GM21447 (cell line): ENCODE results near the gene SPSB1.

Experiments used
- ATAC-seq: cut with Tn5 transposase; IDR thresholded peaks from one replicate; pipeline ENCODE4 v1.9.1; 2021; ENCODE audit not compliant: unreplicated experiment

Gene SPSB1

DNA sequence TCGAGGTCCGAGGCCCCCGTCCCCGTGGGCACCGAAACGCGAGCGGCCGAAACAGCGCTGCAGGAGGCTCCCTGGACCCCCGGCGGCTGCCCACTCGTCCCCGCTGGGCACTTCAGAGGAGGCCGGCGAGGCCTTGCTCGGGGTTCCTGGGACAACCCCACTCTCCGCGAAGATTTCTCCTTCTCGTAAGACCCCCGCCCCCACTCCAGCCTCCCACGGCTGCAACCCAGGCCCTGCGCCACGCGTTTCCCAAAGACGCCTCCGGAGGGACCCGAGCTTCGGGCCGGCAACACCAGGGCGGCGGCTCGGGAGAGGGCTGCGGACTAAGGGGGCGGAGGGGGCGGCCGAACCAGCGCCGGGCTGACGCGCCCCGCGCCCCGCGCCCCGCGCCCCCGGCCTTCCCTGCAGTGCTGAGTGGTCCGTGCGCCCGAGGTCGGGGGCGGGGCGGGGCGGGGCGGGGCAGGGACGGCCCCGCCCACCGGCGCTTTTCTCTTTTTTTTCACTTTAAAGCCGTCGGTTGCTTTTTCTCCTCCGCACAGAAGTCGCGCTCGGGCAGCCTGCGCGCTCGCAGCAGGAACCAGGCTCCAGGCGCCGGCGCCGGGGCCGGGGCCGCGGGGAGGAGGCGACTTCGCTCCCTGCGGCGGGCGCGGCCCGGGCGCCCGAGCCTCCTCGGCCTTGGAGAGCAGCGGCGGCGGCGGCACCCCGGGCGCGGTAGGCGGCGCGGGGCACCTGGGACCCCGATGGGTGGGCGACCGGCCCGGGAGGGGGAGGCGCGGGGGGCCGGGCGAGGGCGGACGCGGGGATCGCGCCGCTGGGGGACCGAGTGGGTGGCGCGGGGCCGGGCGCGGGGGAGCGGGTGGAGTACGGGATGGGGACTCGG, at the start of gene SPSB1:
SPSB1 (plus strand) TSS at position 534 of the 880 bp plus-strand sequence. CDS start 62,998 bp downstream, outside the sequence.
- no peak for ATAC-seq

DNA sequence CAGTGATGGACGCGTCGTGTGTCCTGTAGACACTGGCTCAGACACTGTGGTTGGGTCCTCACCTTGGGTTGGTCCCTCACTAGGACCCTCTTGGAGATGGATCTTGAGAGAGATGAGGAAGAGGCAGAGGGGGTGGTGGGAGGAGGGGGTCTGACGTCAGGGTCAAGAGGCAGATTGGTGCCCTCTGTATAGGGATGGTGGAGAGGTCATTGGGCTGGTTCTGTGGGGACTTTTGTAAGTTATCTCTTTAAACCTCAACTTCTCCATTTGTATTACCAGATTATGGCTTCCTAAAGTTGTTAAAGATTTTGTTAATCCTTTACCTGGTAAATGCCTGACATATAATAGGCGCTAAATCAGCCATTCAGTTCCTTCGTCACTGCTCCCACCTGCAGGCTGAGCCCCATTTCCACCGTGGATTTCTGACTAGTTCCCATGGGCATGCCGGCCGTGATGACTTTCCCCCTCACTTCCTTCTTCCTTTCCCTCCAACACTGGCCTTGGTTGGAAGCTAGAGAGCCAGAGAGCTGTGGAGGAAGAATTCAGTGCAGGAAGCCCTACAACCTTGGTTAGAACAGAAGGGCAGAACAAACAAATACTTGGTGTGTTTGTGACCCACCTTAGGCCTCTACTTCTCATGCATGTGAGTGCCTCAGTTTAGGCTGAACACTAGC, 49.5 kb upstream of the SPSB1 start:
- no peak for ATAC-seq

DNA sequence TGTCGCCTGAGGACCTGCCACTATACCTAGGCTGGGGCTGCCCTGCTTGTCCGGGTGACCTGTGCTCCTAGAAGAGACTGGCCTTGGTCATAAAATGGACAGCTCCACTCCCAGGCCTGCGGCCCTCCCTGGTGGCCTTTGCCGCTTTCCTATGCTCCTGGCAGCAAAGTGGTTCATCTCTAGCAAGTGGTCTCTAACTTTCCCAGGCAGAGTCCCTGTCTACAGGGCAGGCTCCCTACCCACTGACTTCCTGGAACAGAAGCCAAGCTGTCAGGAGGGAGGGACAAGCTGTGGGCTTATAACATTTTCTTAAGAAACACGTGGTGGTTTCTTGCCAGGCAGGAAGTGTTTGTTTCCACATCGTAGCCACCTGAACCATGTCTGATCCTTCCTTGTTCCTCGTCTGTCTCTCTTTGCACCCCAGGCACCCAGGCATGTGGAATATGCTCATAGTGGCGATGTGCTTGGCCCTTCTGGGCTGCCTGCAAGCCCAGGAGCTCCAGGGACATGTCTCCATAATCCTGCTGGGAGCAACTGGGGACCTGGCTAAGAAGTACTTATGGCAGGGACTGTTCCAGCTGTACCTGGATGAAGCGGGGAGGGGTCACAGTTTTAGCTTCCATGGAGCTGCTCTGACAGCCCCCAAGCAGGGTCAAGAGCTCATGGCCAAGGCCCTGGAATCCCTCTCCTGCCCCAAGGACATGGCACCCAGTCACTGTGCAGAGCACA, 48.0 kb upstream of the SPSB1 start:
- no peak for ATAC-seq

DNA sequence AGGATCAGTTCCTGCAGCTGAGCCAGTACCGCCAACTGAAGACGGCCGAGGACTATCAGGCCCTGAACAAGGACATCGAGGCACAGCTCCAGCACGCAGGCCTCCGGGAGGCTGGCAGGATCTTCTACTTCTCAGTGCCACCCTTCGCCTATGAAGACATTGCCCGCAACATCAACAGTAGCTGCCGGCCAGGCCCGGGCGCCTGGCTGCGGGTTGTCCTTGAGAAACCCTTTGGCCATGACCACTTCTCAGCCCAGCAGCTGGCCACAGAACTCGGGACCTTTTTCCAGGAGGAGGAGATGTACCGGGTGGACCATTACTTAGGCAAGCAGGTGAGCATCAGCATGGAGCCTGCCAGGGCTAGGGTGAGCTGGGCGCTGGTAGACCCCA, 47.5 kb upstream of the SPSB1 start:
- ATAC-seq = no peak

DNA sequence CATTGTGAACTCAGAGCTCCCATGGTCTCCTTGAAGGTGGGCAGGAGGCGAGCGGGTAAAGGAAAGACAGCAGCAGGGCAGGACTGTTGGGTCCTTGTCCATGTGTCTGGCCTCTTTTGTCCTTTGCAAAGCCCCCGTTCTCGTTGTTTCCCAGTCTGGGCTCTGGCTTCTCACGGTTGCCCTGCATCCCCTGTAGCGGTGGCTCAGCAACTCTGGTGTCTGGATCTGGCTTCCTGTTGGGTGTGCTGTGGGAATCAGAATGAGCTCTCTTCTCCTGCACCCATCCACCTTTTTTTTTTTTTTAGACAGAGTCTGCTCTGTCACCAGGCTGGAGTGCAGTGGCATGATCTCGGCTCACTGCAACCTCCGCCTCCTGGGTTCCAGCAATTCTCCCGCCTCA, 47.0 kb upstream of the SPSB1 start:
- no peak for ATAC-seq

DNA sequence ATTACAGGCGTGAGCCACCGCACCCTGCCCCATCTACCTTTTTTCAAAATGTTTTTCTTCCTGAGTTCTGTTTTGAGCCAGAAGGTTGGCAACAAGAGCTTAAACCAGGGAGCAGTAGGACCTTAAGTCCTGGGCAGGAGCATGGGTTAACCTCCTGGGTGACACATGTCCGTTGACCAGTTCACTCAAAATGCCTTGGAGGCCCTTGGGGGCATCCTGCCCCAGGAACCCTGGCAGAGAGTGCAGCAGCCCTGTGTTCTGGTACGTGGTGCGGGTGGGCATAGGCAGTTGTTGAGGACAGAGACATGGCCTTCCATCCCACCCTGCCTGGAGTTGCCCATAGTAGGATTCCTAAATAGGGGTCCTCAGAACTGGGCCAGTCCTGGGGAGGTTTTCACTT, 46.5 kb upstream of the SPSB1 start:
- no peak for ATAC-seq

DNA sequence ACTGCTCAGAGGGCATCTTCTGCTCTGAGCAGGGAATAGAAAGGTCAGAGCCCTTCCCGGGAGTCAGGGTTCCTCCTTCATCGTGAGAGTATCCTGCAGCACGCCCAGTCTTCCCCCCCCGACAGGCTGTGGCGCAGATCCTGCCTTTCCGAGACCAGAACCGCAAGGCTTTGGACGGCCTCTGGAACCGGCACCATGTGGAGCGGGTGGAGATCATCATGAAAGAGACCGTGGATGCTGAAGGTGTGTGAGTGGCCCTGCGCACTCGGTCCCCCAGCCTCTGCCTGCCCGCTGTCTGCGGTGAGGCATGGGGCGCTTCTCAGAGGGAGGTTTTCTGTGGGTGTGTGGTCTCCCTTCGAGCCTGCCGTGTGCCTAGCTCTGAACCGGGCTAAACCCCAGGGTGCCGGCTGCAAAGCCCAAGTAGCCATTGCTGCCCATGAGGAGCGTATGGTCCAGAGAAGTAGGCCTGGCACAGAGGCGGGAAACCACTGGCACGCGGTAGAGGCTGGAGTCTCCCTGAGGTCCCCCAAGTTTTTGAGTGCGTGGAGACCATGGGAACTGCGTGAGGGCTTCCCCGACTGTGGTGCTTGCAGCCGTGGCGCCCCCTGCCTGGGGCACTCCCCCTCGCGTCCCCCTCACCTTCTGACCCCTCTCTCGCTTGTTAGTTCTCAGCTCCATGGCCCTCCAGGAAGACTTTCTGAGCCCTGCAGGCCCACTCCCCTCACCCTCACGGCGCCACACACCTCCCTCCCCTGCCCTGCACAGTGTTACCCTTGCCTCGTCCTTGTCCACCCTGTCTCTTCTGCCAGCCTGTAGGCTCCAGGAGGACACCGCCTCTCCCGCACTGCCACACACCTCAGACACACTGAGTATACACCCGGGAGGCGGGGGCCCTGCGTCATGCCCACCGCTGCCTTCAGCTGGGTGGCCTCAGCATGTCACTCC, 45.6 kb upstream of the SPSB1 start:
- ATAC-seq = no peak

DNA sequence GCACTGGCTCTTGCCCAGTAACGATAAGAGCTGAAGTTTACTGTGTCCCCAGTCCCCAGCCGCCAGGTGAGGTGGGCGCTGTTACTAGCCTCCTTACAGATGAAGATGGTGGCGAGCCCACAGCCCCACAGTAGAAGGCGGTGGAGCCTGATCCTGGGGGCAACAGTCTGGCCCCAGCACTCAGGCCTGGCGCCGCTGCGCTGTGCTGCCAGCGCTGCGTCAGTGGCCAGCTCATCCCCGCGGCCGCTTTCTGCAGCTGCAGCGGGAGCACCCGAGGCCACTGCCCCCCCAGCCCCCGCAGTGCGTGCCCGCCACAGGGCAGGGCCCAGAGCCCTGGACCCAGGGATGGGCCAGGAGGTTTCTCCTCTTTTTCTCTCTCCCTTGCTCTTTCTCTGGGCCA, 44.8 kb upstream of the SPSB1 start:
- no peak for ATAC-seq

DNA sequence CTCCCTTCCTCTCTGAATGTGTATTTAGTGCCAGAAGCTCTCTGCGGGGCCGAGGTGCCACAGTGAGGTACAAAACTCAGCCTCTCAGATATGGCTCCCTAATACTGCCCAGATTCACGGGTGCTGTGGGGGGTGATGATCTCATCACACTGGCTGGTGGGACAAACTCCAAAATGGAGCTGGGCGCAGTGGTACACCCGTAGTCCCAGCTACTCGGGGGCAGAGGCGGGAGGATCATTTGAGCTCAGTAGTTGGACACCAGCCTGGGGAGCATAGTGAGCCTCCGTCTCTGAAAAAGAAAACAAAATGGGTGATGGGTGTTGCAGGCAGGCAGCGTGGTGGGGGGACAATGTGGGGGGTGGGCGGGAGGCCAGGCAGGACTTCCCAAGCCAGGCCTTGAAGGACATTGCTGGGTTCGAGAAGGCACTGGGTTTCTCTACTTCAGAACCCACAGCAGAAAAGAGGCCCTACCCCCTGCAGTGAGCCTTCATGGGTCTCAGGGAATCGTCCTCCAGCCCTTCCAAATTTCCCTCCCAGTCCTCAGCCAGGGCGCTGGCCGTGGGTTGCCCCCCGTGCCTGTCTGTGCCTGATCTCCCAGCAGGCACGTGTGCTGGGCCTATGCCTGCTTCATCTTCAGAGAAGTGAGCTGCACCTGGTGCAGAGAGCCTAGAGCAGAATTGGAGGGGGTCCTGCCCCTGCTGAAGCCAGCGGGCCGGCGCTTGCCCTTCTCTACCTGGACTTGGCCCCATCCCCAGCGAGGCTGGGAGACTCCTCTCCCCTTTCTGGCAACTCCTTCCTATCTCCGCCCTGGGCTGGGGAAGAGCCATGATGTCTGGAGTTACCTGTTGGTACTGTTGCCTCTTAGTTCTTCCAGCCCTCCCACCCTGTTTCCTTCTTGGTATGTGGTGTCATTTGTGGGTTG, 44.1 kb upstream of the SPSB1 start:
- no peak for ATAC-seq

DNA sequence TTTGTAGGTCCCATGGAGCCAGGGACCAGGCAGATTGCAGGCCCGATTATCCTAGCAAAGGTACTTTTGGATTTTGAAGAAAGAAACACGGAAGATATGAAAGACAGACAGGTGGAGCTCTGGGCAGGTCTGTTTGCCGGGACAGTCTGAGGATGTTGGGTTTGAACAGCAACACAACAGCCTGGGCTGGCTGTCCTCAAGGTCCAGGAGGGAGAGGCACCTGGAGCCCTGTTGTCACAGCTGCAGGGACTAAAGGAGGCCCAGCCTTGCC, 43.5 kb upstream of the SPSB1 start:
- no peak for ATAC-seq

DNA sequence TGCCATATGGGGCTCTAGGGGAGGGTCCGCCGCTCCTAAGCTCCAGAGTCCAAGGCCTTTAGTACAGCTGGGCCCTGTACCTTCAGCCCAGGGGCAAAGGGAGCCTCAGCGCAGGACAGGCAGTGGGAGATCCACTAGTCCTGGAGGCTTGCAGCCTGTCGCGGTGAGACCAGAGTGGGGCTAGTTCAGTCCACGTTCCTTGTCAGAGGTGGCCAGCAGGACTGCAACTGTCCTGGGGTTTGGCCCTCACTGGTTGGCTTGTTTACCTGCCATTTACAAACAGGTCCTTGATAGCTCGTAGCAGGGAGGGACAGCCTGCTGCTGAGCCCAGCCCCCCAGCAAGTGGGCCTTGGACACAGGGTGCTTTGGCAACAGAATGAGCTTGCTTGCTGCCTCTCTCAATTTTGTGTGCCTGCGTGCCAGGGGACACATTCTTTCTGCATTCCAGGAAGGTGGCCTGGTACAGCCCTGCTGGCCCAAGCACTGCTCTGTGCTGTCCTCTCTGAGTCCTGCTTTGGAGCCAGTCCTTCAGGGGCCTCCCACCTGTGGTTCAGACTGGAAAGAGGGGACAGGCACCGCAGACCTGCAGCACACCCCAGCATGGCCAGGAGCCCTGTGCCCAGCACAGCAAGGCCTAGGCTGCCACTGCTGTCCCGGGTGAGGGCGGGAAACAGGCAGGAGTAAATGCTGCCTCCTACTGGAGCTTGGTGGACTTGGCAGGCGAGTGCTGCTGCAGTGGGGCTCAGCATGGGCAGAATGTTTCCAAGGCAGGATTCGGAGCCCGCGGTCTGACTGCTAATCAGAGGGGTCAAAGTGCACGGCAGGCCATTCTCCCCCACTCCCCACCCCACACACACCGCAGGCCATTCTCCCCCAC, 42.9 kb upstream of the SPSB1 start:
- ATAC-seq = no peak

DNA sequence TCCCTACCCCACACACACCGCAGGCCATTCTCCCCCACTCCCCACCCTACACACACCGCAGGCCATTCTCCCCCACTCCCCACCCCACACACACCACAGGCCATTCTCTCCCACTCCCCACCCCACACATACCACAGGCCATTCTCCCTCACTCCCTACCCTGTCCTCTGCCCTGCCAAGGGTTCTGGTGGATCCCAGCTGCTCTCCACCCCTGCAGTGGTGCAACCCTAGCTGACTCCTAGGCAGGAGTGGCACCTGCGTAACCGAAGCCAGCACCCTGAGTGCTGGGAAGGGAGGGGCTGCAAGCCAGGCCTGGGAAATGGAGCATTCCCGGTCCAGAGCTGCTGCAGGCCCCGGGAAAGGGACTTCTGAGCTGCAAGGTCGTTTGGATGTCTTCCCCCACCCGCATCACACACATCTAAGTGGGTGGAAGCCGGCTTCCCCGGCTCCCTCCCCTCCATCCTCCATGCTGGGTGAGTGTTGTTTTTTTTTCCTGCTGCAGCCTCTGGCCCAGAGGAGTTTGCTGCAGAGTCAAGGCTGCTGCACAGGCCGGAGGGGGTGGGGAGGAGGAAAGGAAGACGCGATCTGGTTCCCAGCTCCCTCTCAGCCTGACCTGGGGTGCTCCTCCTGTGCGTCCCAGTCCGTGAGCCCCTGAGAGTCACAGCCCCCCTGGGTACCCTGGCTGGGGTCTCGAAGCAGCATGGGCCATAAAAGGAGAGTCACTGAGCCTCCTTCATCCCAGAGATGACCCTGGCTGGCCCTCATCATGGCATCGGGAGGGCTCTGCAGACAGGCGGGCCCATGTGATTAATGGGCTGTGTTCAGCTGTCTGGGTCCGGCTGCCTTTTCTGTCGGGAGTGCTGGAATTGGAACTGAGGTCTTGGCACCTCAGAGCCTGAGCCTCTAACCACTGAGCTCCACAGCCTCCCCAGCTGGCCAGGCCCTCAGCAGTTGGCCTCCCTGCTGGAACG, 42.0 kb upstream of the SPSB1 start:
- no peak for ATAC-seq

DNA sequence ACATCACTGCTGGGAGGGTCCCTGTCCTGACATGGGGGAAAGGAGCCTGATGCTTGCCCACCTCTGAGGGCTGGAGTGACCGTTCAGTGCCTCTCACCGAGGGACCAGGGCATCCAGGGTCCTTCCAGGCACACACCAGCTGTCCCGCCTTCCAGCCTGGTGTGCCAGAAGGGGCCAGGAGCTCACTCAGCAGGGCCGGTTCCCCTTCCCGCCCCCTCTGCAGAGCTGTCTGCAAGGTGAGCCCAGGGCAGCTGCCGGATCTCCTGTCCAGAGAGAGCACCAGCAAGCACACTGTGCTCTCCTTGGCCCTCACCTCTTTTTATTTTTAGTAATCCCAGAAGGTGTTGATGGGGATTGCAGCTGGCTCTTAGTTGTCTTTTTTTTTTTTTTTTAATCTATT, 41.2 kb upstream of the SPSB1 start:
- ATAC-seq = no peak

DNA sequence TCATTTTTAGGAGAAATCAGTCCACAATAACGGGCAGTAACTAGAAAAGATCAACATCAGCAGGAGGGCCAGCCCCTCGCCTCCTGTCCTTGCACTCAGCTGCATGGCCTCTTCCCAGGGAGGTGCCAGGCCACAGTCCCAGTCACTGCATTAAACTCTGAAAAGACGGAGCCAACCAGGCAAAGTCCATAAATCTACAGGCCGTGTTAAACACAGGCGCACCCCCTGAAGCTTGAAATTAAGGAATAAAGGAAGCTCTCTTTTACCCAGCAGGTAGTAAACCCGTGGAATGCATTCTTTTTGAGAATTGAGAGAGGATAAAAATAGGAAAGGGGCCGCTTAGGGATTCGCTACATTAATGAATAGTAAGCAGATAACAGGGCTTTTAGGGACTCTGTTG, 39.7 kb upstream of the SPSB1 start:
- no peak for ATAC-seq

DNA sequence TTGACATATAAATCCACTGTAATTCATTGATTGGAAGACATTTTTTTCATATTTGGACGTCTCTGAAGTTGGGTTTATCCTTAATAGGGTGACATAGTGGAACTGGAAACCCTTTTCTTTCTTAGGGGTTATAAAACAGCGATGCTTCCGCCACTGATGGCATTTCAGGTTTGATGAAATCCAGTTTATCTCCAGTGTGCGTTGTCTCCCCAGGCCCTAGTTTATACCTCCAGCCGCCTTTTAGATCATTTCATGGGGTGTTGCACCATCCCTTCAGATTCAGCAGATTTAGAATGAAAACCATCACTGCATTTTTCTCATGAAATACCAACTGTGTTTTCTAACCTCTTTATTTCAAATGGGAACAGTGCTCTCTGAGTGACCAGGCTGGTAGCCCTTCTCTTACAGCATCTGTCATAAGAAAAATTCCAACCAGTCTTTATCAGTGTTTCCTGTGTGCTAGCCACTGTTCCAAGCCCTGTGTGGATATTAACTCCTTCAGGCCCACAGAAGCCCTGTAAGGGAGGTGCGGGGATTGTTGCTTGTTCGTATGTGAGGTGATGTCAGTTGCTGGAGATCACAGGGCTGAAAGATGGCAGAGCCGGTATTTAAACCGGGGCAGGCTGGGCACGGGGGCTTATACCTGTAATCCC, 39.1 kb upstream of the SPSB1 start:
- no peak for ATAC-seq

DNA sequence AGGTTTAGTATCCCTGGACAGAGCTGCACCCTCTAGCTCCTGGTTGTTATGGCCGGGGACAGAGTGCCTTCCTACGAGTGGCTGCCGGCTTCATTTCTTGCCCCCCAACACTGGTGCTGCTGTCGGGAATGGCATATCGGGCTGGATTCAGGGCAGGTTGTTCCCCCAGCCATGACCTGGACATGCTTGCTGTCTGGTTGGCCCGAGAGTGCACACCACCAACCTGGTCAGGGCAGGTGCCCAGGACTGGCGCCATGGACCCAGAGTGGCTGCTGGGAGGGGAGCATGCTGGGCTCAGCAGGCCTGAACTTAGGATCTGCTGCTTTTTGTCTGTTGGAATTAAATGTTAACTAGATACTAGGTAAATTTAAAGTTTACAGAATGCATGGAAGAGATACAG, 36.4 kb upstream of the SPSB1 start:
- no peak for ATAC-seq

DNA sequence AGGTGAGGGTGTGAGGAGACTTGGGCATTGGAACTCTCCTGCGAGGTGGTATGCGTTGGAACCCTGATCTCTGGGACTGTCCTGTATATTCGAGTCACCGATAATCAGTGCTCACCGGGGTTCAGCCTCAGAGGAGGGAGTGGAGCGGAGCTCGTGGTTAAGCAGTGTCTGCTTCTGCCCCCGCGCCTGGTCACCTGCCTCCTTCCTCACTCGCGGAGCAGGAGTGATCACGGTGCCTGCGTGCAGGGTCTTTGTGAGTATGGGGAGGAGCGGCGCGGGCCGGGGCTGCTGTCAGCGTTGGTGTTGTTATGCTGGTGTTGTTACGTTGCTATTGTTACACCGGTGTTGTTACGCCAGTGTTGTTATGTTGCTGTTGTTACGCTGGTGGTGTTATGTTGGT, 34.8 kb upstream of the SPSB1 start:
- no peak for ATAC-seq
